OCI-LY3 (cell line): Measurements from ENCODE around the gene AOC1.

Experiments
- EZH2phosphoT487 ChIP-seq: fragments of 200-600 bp; shearing (Covaris generic); IDR thresholded peaks from 2 replicates; pipeline ENCODE4 v1.6.1; 2018; ENCODE audit warnings: antibody characterized with exemption, mixed run types, low read depth
- TF ChIP-seq, protein P1 (sequence below): fragments of 200-600, 300-600 bp; sonication (generic); IDR thresholded peaks from 2 replicates; pipeline ENCODE4 v1.5.1; 2014; ENCODE audit warnings: antibody characterized with exemption, low read length, low read depth

DNA sequence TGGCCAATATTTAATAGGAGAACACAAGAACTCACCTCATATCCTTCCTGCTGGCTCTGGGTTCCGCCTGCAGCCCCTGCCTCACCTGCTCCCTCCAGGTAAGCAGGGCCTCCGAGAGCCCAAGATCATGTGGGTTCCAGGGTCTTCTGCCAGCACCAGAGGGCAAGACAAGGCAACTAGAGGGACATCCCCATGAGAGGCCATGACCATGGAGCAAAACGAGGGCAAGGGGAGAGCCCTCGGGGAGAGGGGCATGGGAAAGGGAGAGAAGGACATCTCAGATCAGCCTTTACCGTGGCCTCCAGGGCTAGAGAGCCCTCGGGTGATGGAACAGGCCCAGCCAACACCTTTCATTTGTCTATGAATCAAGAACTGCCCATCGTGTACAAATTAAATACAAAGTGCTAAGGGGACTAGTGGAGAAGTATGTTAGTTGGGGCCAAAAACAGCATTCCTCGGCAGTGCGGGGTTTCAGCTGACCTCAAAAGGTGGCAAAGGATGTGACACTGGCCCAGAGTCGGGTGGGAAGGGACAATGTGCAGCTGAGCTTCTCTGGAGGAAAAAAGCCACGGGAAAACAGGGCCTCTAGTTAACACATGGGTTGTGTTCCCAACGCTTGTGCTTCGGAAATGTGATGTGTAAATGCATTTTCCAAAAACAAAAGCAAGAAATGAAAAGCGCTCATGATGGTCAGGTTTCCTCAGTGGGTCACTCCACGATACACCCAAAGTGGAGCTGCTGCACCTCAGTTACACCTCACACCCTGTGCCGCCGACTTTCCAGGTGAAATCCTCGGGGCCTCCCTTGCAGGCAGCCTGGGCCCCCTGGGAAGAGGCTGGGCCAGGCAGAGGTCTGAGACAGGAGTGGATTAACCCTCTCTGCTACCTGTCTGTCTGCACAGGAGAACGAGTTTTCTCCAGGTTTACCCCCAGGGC lies 2.0 kb downstream of the AOC1 start:
- TF ChIP-seq, protein P1, sequence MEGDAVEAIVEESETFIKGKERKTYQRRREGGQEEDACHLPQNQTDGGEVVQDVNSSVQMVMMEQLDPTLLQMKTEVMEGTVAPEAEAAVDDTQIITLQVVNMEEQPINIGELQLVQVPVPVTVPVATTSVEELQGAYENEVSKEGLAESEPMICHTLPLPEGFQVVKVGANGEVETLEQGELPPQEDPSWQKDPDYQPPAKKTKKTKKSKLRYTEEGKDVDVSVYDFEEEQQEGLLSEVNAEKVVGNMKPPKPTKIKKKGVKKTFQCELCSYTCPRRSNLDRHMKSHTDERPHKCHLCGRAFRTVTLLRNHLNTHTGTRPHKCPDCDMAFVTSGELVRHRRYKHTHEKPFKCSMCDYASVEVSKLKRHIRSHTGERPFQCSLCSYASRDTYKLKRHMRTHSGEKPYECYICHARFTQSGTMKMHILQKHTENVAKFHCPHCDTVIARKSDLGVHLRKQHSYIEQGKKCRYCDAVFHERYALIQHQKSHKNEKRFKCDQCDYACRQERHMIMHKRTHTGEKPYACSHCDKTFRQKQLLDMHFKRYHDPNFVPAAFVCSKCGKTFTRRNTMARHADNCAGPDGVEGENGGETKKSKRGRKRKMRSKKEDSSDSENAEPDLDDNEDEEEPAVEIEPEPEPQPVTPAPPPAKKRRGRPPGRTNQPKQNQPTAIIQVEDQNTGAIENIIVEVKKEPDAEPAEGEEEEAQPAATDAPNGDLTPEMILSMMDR: no peak
- no peak for TF ChIP-seq EZH2phosphoT487
